Adipocyte (in vitro differentiated cells): Measurements from ENCODE around the gene SSC4D.
"Not testable (repeated sequence)": the region's sequence is repeated elsewhere in the genome, so short reads cannot be mapped to it uniquely, and the experiment has no call there.

Experiments used
- DNase-seq: peaks from one replicate; pipeline ENCODE4 v3.0.0-alpha.2; 2015; ENCODE audit warnings: low read depth
- H3K27me3 ChIP-seq: replicated peaks from 2 replicates; pipeline ENCODE4 v1.7.0; 2013; ENCODE audit warnings: mild to moderate bottlenecking, low read length, moderate library complexity; ENCODE audit not compliant: control insufficient read depth, insufficient read depth
- H3K36me3 ChIP-seq: 2 replicates; pipeline ENCODE4 v1.7.0; 2013; ENCODE audit warnings: low read length, mild to moderate bottlenecking, moderate library complexity; ENCODE audit not compliant: control insufficient read depth, insufficient read depth, severe bottlenecking
- H3K4me1 ChIP-seq: 2 replicates; pipeline ENCODE4 v1.7.0; 2013; ENCODE audit warnings: mild to moderate bottlenecking, low read length, moderate library complexity; ENCODE audit not compliant: control insufficient read depth, insufficient read depth
- H3K4me3 ChIP-seq: 2 replicates; pipeline ENCODE4 v1.7.0; 2013; ENCODE audit warnings: mild to moderate bottlenecking, low read length, moderate library complexity
- H3K9ac ChIP-seq: 2 replicates; pipeline ENCODE4 v1.7.0; 2013; ENCODE audit warnings: mild to moderate bottlenecking, low read length, moderate library complexity
- H3K9me3 ChIP-seq: 2 replicates; pipeline ENCODE4 v1.7.0; 2013; ENCODE audit warnings: mild to moderate bottlenecking, low read length, moderate library complexity; ENCODE audit not compliant: control insufficient read depth

The SSC4D gene

GRCh38 chr7:76380623-76380966 is 28.9 kb downstream of the SSC4D start:
- peaks cover 20% of the 10 kb centered on the region for H3K4me1 ChIP-seq
- no peaks in the 10 kb centered on the region for H3K27me3 ChIP-seq
- no peak for DNase-seq
- no peaks in the 10 kb centered on the region for H3K9me3 ChIP-seq
- peak overlapping the region; percentile 70 for H3K4me3 ChIP-seq
- no peaks in the 10 kb centered on the region for H3K36me3 ChIP-seq
- peak overlapping the region; percentile 89 for H3K9ac ChIP-seq

- no peak for DNase-seq
- peaks cover 27% of the 10 kb centered on the region for H3K4me1 ChIP-seq
- no peak overlapping the region for H3K4me3 ChIP-seq
- H3K36me3 ChIP-seq: no peaks in the 10 kb centered on the region
- H3K9ac ChIP-seq: peak overlapping the region; percentile 59
- H3K9me3 ChIP-seq: no peaks in the 10 kb centered on the region
- H3K27me3 ChIP-seq: no peaks in the 10 kb centered on the region
Measured at GRCh38 chr7:76377186-76377918, 32.1 kb downstream of the SSC4D start.

GRCh38 chr7:76375251-76375650 is 34.2 kb downstream of the SSC4D start:
- no peak for DNase-seq
- peaks cover 19% of the 10 kb centered on the region for H3K4me1 ChIP-seq
- no peaks in the 10 kb centered on the region for H3K27me3 ChIP-seq
- H3K36me3 ChIP-seq: no peaks in the 10 kb centered on the region
- no peak overlapping the region for H3K9ac ChIP-seq
- no peaks in the 10 kb centered on the region for H3K9me3 ChIP-seq
- no peak overlapping the region for H3K4me3 ChIP-seq

GRCh38 chr7:76372984-76373833 is 36.3 kb downstream of the SSC4D start:
- Histone ChIP-seq H3K36me3 (no peaks in the 10 kb centered on the region), H3K27me3 (no peaks in the 10 kb centered on the region), H3K4me1 (peaks cover 16% of the 10 kb centered on the region), H3K4me3 (no peak overlapping the region), H3K9me3 (no peaks in the 10 kb centered on the region), H3K9ac (no peak overlapping the region)
- peak; percentile 71 for DNase-seq

- Histone ChIP-seq H3K9me3 (no peaks in the 10 kb centered on the region), H3K9ac (no peak overlapping the region), H3K27me3 (no peaks in the 10 kb centered on the region), H3K4me1 (peaks cover 6% of the 10 kb centered on the region), H3K36me3 (no peaks in the 10 kb centered on the region), H3K4me3 (no peak overlapping the region)
- no peak for DNase-seq
Measured at GRCh38 chr7:76371396-76371795, 38.1 kb downstream of the SSC4D start.

GRCh38 chr7:76369018-76369417 is 40.5 kb downstream of the SSC4D start:
- Histone ChIP-seq H3K9me3 (no peaks in the 10 kb centered on the region), H3K9ac (no peak overlapping the region), H3K27me3 (no peaks in the 10 kb centered on the region), H3K4me1 (peaks cover 26% of the 10 kb centered on the region), H3K36me3 (no peaks in the 10 kb centered on the region), H3K4me3 (no peak overlapping the region)
- no peak for DNase-seq

GRCh38 chr7:76368190-76368589 is 41.3 kb downstream of the SSC4D start:
- Histone ChIP-seq H3K9ac (no peak overlapping the region), H3K36me3 (no peaks in the 10 kb centered on the region), H3K9me3 (no peaks in the 10 kb centered on the region), H3K27me3 (no peaks in the 10 kb centered on the region), H3K4me3 (no peak overlapping the region), H3K4me1 (peaks cover 26% of the 10 kb centered on the region)
- DNase-seq: no peak

- Histone ChIP-seq H3K9me3 (no peaks in the 10 kb centered on the region), H3K27me3 (no peaks in the 10 kb centered on the region), H3K9ac (peak overlapping the region; percentile 82), H3K4me1 (peaks cover 34% of the 10 kb centered on the region), H3K4me3 (peak overlapping the region; percentile 68), H3K36me3 (no peaks in the 10 kb centered on the region)
- DNase-seq: no peak
Measured at GRCh38 chr7:76364198-76364584, 45.3 kb downstream of the SSC4D start.

GRCh38 chr7:76363754-76364153 is 45.7 kb downstream of the SSC4D start:
- peak overlapping the region; percentile 82 for H3K9ac ChIP-seq
- peaks cover 34% of the 10 kb centered on the region for H3K4me1 ChIP-seq
- not testable (repeated sequence) for H3K9me3 ChIP-seq, DNase-seq, H3K27me3 ChIP-seq, H3K36me3 ChIP-seq
- peak overlapping the region; percentile 68 for H3K4me3 ChIP-seq

- peaks cover 19% of the 10 kb centered on the region for H3K36me3 ChIP-seq
- DNase-seq: no peak
- peak overlapping the region; percentile 100 for H3K4me3 ChIP-seq
- H3K4me1 ChIP-seq: peaks cover 45% of the 10 kb centered on the region
- no peaks in the 10 kb centered on the region for H3K27me3 ChIP-seq
- peak overlapping the region; percentile 99 for H3K9ac ChIP-seq
- H3K9me3 ChIP-seq: no peaks in the 10 kb centered on the region
Measured at GRCh38 chr7:76359978-76360638, 49.4 kb downstream of the SSC4D start.
